Ishikawa (cell line): ENCODE measurements around the gene PSORS1C1.

Experiments used
- CEBPB ChIP-seq: IDR thresholded peaks from 2 replicates; pipeline ENCODE4 v1.6.1; 2012
- CREB1 ChIP-seq: IDR thresholded peaks from 2 replicates; pipeline ENCODE4 v1.6.1; 2012; ENCODE audit warnings: low read depth
- EGR1 ChIP-seq: IDR thresholded peaks from 2 replicates; pipeline ENCODE4 v1.6.1; 2012
- EP300 ChIP-seq: IDR thresholded peaks from 2 replicates; pipeline ENCODE4 v1.6.1; 2012; ENCODE audit warnings: borderline replicate concordance
- FOXM1 ChIP-seq: IDR thresholded peaks from 2 replicates; pipeline ENCODE4 v1.6.1; 2012; ENCODE audit warnings: low read depth, borderline replicate concordance
- NFIC ChIP-seq: IDR thresholded peaks from 2 replicates; pipeline ENCODE4 v1.6.1; 2012
- RAD21 ChIP-seq: IDR thresholded peaks from 2 replicates; pipeline ENCODE4 v1.6.1; 2012; ENCODE audit warnings: low read depth
- TAF1 ChIP-seq: IDR thresholded peaks from 2 replicates; pipeline ENCODE4 v1.6.1; 2012; ENCODE audit warnings: low read depth, mild to moderate bottlenecking
- TCF12 ChIP-seq: IDR thresholded peaks from 2 replicates; pipeline ENCODE4 v1.6.1; 2012; ENCODE audit warnings: low read depth
- TEAD4 ChIP-seq: IDR thresholded peaks from 2 replicates; pipeline ENCODE4 v1.6.1; 2012
- USF1 ChIP-seq: IDR thresholded peaks from 2 replicates; pipeline ENCODE4 v1.6.1; 2012
- YY1 ChIP-seq: IDR thresholded peaks from 2 replicates; pipeline ENCODE4 v1.6.1; 2012; ENCODE audit warnings: low read depth
- ZBTB7A ChIP-seq: IDR thresholded peaks from 2 replicates; pipeline ENCODE4 v1.6.1; 2012; ENCODE audit warnings: low read depth
- TF ChIP-seq, protein P1 (sequence below): IDR thresholded peaks from 2 replicates; pipeline ENCODE4 v1.6.1; 2012
- TF ChIP-seq, protein P2 (sequence below): IDR thresholded peaks from 2 replicates; pipeline ENCODE4 v1.6.1; 2012; ENCODE audit warnings: low read depth, mild to moderate bottlenecking

PSORS1C1 gene

GRCh38 chr6:31094389-31094881 lies 20.2 kb upstream of the PSORS1C1 start:
- TF ChIP-seq TCF12 (no peak), CEBPB (no peak), USF1 (no peak), YY1 (no peak), FOXM1 (no peak), TAF1 (no peak), TEAD4 (no peak), NFIC (no peak)
- TF ChIP-seq, protein P1, sequence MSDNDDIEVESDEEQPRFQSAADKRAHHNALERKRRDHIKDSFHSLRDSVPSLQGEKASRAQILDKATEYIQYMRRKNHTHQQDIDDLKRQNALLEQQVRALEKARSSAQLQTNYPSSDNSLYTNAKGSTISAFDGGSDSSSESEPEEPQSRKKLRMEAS: no peak
- TF ChIP-seq, protein P2, sequence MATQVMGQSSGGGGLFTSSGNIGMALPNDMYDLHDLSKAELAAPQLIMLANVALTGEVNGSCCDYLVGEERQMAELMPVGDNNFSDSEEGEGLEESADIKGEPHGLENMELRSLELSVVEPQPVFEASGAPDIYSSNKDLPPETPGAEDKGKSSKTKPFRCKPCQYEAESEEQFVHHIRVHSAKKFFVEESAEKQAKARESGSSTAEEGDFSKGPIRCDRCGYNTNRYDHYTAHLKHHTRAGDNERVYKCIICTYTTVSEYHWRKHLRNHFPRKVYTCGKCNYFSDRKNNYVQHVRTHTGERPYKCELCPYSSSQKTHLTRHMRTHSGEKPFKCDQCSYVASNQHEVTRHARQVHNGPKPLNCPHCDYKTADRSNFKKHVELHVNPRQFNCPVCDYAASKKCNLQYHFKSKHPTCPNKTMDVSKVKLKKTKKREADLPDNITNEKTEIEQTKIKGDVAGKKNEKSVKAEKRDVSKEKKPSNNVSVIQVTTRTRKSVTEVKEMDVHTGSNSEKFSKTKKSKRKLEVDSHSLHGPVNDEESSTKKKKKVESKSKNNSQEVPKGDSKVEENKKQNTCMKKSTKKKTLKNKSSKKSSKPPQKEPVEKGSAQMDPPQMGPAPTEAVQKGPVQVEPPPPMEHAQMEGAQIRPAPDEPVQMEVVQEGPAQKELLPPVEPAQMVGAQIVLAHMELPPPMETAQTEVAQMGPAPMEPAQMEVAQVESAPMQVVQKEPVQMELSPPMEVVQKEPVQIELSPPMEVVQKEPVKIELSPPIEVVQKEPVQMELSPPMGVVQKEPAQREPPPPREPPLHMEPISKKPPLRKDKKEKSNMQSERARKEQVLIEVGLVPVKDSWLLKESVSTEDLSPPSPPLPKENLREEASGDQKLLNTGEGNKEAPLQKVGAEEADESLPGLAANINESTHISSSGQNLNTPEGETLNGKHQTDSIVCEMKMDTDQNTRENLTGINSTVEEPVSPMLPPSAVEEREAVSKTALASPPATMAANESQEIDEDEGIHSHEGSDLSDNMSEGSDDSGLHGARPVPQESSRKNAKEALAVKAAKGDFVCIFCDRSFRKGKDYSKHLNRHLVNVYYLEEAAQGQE: no peak

DNA sequence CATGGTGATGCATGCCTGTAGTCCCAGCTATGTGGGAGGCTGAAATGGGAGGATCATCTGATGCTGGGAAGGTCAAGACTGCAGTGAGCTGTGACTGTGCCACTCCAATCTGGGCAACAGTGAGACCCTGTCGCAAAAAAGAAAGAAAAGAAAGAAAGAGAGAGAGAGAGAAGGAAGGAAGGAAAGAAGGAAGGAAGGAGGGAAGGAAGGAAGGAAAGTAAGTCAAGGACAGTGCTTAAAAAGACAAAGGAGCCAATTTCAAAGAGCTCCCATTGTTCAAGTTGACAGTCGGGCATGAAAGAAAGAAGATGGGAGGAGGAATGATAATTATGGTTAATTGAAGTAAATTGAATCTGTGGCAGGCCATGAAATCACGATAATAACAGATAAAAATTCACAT lies 18.4 kb upstream of the PSORS1C1 start:
- TF ChIP-seq TCF12: no peak
- TF ChIP-seq RAD21: no peak
- TF ChIP-seq FOXM1: no peak
- no peak for TF ChIP-seq YY1
- TF ChIP-seq TAF1: no peak
- no peak for TF ChIP-seq EGR1

- TF ChIP-seq USF1 (no peak), RAD21 (no peak), ZBTB7A (no peak), TAF1 (no peak), CEBPB (no peak), TCF12 (no peak), TEAD4 (no peak), EGR1 (no peak), YY1 (no peak), CREB1 (no peak), EP300 (no peak), FOXM1 (no peak), NFIC (no peak)
- TF ChIP-seq, protein P2: no peak
- TF ChIP-seq, protein P1: no peak
Measured at GRCh38 chr6:31096656-31097055, 17.9 kb upstream of the PSORS1C1 start.

DNA sequence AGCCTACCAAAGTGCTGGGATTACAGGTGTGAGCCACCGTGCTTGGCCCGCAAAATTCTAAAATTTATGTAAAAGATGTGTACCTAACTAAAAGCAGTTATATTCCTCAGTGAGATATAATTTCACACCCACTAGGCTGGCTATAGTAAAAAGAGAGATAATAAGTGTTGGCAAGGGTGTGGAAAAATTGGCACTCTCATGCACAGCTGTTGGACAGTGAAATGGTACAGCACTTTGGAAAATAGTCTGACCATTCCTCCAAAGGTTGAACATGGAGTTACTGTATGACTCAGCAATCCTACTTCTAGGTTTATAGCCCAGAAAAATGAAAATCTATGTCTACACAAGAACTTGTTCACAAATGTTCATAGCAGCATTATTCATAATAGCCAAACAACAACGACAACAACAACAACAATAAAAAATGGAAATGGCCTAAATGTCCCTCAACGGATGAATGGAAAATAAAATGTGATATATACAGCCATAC lies 16.1 kb upstream of the PSORS1C1 start:
- TF ChIP-seq, protein P1: no peak
- TF ChIP-seq EGR1: no peak
- no peak for TF ChIP-seq ZBTB7A
- TF ChIP-seq NFIC: no peak

GRCh38 chr6:31103136-31103535 lies 11.5 kb upstream of the PSORS1C1 start:
- TF ChIP-seq YY1: no peak
- no peak for TF ChIP-seq TAF1
- TF ChIP-seq, protein P2: no peak
